ENCODE results near the gene MC1R.

MC1R gene

GRCh38 chr16:89898201-89898967 is 20.3 kb upstream of the MC1R start:
- DNase-seq (ENCODE audit: low read depth): no peak
- TF ChIP-seq CTCF (conservative IDR thresholded peaks at IDR 0.05; ENCODE audit: low read length): no peak
- H3K4me3 ChIP-seq (ENCODE audit: low read length): no peak overlapping the region

- TF ChIP-seq CTCF (conservative IDR thresholded peaks at IDR 0.05; ENCODE audit: low read length): no peak
- no peak overlapping the region for H3K4me3 ChIP-seq (ENCODE audit: low read length)
- DNase-seq (ENCODE audit: low read depth): no peak
These were observed 18.7 kb upstream of the MC1R start for GRCh38 chr16:89899879-89900481.

- no peak for TF ChIP-seq CTCF (conservative IDR thresholded peaks at IDR 0.05; ENCODE audit: low read length)
- no peak for DNase-seq (ENCODE audit: low read depth)
- H3K4me3 ChIP-seq (ENCODE audit: low read length): no peak overlapping the region
These were observed 17.8 kb upstream of the MC1R start for GRCh38 chr16:89900885-89901284.

GRCh38 chr16:89902980-89903379 is 15.7 kb upstream of the MC1R start:
- DNase-seq (ENCODE audit: low read depth): no peak
- no peak for TF ChIP-seq CTCF (conservative IDR thresholded peaks at IDR 0.05; ENCODE audit: low read length)

GRCh38 chr16:89903908-89904515 is 14.7 kb upstream of the MC1R start:
- no peak for TF ChIP-seq CTCF (conservative IDR thresholded peaks at IDR 0.05; ENCODE audit: low read length)
- no peak for DNase-seq (ENCODE audit: low read depth)
- H3K4me3 ChIP-seq (ENCODE audit: low read length): no peak overlapping the region

More at GRCh38 chr16:89902980-89903379, 15.7 kb upstream of the MC1R start:
- H3K4me3 ChIP-seq (ENCODE audit: low read length): no peak overlapping the region

- TF ChIP-seq CTCF (conservative IDR thresholded peaks at IDR 0.05; ENCODE audit: low read length): no peak
- no peak for DNase-seq (ENCODE audit: low read depth)
- H3K4me3 ChIP-seq (ENCODE audit: low read length): no peak overlapping the region
These were observed 13.8 kb upstream of the MC1R start for GRCh38 chr16:89904606-89905510.

Data from AG10803 (cell line).